OCI-LY7 (cell line): Measurements from ENCODE around the gene SLC25A24. TPM values are rescaled to one million over a fixed set of nuclear protein-coding genes. Genes with fewer than 3 reads are reported as not detected.

Experiments used
- BruUV-seq: library from RNA; stranded (reverse); fragments of 400-500 nt; replicated peaks from 2 replicates; lab custom pipeline; 2021; lab: Mats Ljungman, UMichigan
- CTCF ChIA-PET: fragments of 300-600 bp; sonication (Branson Sonifier 250); formaldehyde crosslinking; loops from one replicate; lab custom pipeline; 2022; ENCODE audit warnings: antibody characterized with exemption; ENCODE audit not compliant: unreplicated experiment; lab: Charles Lee
- POLR2A ChIA-PET: fragments of 300-600 bp; sonication (Branson Sonifier 250); formaldehyde crosslinking; loops from one replicate; lab custom pipeline; 2022; ENCODE audit warnings: antibody characterized with exemption; lab: Charles Lee
- DNase-seq: peaks from one replicate; pipeline ENCODE4 v3.0.0-alpha.2; 2015; ENCODE audit warnings: low spot score
- H2AFZ ChIP-seq: fragments of 200-600 bp; sonication (generic), shearing (Covaris generic); 2 replicates; pipeline ENCODE4 v1.6.1; 2014; ENCODE audit warnings: mild to moderate bottlenecking, antibody characterized with exemption, low read length, moderate library complexity
- H3K27ac ChIP-seq: fragments of 200-600 bp; sonication (generic); 2 replicates; pipeline ENCODE4 v1.5.1; 2014; ENCODE audit warnings: mixed run types, low read depth, mild to moderate bottlenecking, moderate library complexity, low read length, inconsistent platforms; ENCODE audit not compliant: poor library complexity, severe bottlenecking
- H3K36me3 ChIP-seq: fragments of 200-600 bp; sonication (generic); 2 replicates; pipeline ENCODE4 v1.6.1; 2014; ENCODE audit warnings: mild to moderate bottlenecking, antibody characterized with exemption, low read length, moderate library complexity, mixed read lengths; ENCODE audit not compliant: insufficient read depth
- H3K4me1 ChIP-seq: fragments of 200-600 bp; sonication (generic); 2 replicates; pipeline ENCODE4 v1.5.1; 2014; ENCODE audit warnings: mild to moderate bottlenecking, low read length; ENCODE audit not compliant: insufficient read depth, poor library complexity, severe bottlenecking
- H3K4me2 ChIP-seq: fragments of 200-600 bp; sonication (generic); 2 replicates; pipeline ENCODE4 v1.6.1; 2014; ENCODE audit warnings: mild to moderate bottlenecking, low read length
- H3K4me3 ChIP-seq: fragments of 200-600 bp; sonication (generic); 2 replicates; pipeline ENCODE4 v1.5.1; 2014; ENCODE audit warnings: mild to moderate bottlenecking, low read depth, low read length; ENCODE audit not compliant: poor library complexity, severe bottlenecking
- H3K79me2 ChIP-seq: fragments of 200-600 bp; sonication (generic); 2 replicates; pipeline ENCODE4 v1.6.1; 2016; ENCODE audit warnings: low read depth, mild to moderate bottlenecking, low read length, moderate library complexity, mixed read lengths; ENCODE audit not compliant: insufficient read depth
- H3K9me2 ChIP-seq: fragments of 200-600 bp; sonication (generic); 2 replicates; pipeline ENCODE4 v1.6.1; 2016; ENCODE audit warnings: mild to moderate bottlenecking, low read length, mixed read lengths; ENCODE audit not compliant: insufficient read depth
- H3K9me3 ChIP-seq: fragments of 200-600 bp; sonication (generic); 2 replicates; pipeline ENCODE4 v1.6.1; 2014; ENCODE audit warnings: mild to moderate bottlenecking, mixed run types, low read length, mixed read lengths
- H4K20me1 ChIP-seq: fragments of 200-600 bp; sonication (generic); 2 replicates; pipeline ENCODE4 v1.6.1; 2014; ENCODE audit warnings: mild to moderate bottlenecking, antibody characterized with exemption, low read length, moderate library complexity, mixed read lengths; ENCODE audit not compliant: insufficient read depth
- EZH2phosphoT487 ChIP-seq: fragments of 200-600 bp; sonication (generic); IDR thresholded peaks from 2 replicates; pipeline ENCODE4 v1.6.1; 2018; ENCODE audit warnings: low read depth, borderline replicate concordance, mild to moderate bottlenecking, mixed run types, antibody characterized with exemption, low read length, moderate library complexity, mixed read lengths
- intact Hi-C: fragments of 100-400 bp; cut with micrococcal nuclease; formaldehyde crosslinking; loops from one replicate; pipeline ENCODE4 v1.10.0; 2022; ENCODE audit not compliant: unreplicated experiment
- total RNA-seq, 2 experiments: library from RNA; depleted of rRNA in 1 of 2; stranded (reverse); fragments of >200 nt in 1 of 2; shearing (Covaris generic) in 1 of 2; gene quantifications; 2 replicates each; pipeline ENCODE4 v1.2.3, GENCODE V29; 2014 to 2022
- TF ChIP-seq, protein P1 (sequence below): fragments of 200-600 bp; sonication (generic); conservative IDR thresholded peaks from 2 replicates; pipeline ENCODE4 v1.5.1; 2014; ENCODE audit warnings: mild to moderate bottlenecking, antibody characterized with exemption, low read length, moderate library complexity, mixed read lengths

SLC25A24 gene
- total RNA-seq, 2 experiments from 2014 or later: not detected

DNA sequence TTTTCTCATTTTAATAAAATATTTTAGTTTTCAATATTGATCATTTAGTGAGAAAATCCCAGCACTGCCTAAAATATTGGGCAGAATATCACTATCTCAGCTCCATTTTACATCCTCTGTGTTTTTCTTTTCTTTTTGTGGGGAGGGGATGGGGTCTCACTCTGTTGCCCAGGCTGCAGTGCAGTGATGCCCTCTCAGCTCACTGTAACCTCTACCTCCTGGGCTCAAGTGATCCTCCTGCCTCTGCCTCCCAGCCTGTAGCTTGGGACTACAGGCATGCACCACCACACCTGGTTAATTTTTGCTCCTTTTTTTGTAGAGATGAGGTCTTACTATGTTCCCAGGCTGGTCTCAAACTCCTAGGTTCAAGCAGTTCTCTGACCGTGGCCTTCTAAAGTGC, 76.1 kb downstream of the SLC25A24 start:
- no peak overlapping the region for H3K4me2 ChIP-seq
- ChIA-PET CTCF (interaction anchor here (4.1 kb wide), 1 partner anchor 342 kb away, joined by 17 read pairs; no protein-coding TSS in a partner anchor), POLR2A (interaction anchor here (0.6 to 2.2 kb wide), 5 partner anchors 25 to 345 kb away, joined by 3 to 7 read pairs (median 3); no protein-coding TSS in a partner anchor)
- H3K9me3 ChIP-seq: no peaks in the 10 kb centered on the region
- no peak overlapping the region for H3K4me3 ChIP-seq
- H3K27ac ChIP-seq: no peak overlapping the region
- DNase-seq: no peak
- no TSS peak for BruUV-seq
- H4K20me1 ChIP-seq: no peaks in the 10 kb centered on the region
- no peaks in the 10 kb centered on the region for H3K36me3 ChIP-seq
- TF ChIP-seq EZH2phosphoT487: no peak
- TF ChIP-seq, protein P1, sequence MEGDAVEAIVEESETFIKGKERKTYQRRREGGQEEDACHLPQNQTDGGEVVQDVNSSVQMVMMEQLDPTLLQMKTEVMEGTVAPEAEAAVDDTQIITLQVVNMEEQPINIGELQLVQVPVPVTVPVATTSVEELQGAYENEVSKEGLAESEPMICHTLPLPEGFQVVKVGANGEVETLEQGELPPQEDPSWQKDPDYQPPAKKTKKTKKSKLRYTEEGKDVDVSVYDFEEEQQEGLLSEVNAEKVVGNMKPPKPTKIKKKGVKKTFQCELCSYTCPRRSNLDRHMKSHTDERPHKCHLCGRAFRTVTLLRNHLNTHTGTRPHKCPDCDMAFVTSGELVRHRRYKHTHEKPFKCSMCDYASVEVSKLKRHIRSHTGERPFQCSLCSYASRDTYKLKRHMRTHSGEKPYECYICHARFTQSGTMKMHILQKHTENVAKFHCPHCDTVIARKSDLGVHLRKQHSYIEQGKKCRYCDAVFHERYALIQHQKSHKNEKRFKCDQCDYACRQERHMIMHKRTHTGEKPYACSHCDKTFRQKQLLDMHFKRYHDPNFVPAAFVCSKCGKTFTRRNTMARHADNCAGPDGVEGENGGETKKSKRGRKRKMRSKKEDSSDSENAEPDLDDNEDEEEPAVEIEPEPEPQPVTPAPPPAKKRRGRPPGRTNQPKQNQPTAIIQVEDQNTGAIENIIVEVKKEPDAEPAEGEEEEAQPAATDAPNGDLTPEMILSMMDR: no peak
- peaks cover 6% of the 10 kb centered on the region for H3K4me1 ChIP-seq
- no peak overlapping the region for H2AFZ ChIP-seq
- no peaks in the 10 kb centered on the region for H3K9me2 ChIP-seq
- intact Hi-C loops: no loop called here
- H3K79me2 ChIP-seq: no peaks in the 10 kb centered on the region

- no peaks in the 10 kb centered on the region for H3K9me2 ChIP-seq
- no TSS peak for BruUV-seq
- ChIA-PET CTCF (no interaction called here), POLR2A (no interaction called here)
- no peak overlapping the region for H3K4me3 ChIP-seq
- no peak for DNase-seq
- no peak overlapping the region for H3K27ac ChIP-seq
- intact Hi-C loops: no loop called here
- H3K79me2 ChIP-seq: no peaks in the 10 kb centered on the region
- no peak overlapping the region for H2AFZ ChIP-seq
- H3K36me3 ChIP-seq: no peaks in the 10 kb centered on the region
- H3K9me3 ChIP-seq: no peaks in the 10 kb centered on the region
- H4K20me1 ChIP-seq: no peaks in the 10 kb centered on the region
- H3K4me1 ChIP-seq: peaks cover 6% of the 10 kb centered on the region
- no peak overlapping the region for H3K4me2 ChIP-seq
- TF ChIP-seq EZH2phosphoT487: no peak
- TF ChIP-seq, protein P1: no peak
Observed at GRCh38 chr1:108121358-108122143, 78.6 kb downstream of the SLC25A24 start.

- intact Hi-C loops: no loop called here
- H3K27ac ChIP-seq: no peak overlapping the region
- no peaks in the 10 kb centered on the region for H3K9me2 ChIP-seq
- no peak for TF ChIP-seq EZH2phosphoT487
- no peak overlapping the region for H3K4me2 ChIP-seq
- H3K36me3 ChIP-seq: no peaks in the 10 kb centered on the region
- POLR2A ChIA-PET: interaction anchor here (0.5 to 1.1 kb wide), 4 partner anchors 9 to 977 kb away, joined by 3 read pairs; no protein-coding TSS in a partner anchor
- H3K4me3 ChIP-seq: no peak overlapping the region
- peaks cover 3% of the 10 kb centered on the region for H3K4me1 ChIP-seq
- no TSS peak for BruUV-seq
- H4K20me1 ChIP-seq: no peaks in the 10 kb centered on the region
- no peaks in the 10 kb centered on the region for H3K9me3 ChIP-seq
- H2AFZ ChIP-seq: no peak overlapping the region
- H3K79me2 ChIP-seq: no peaks in the 10 kb centered on the region
- no peak for DNase-seq
- CTCF ChIA-PET: no interaction called here
Observed at GRCh38 chr1:108120163-108120562, 80.0 kb downstream of the SLC25A24 start.
